Activated T-cell treated with anti-CD3 and anti-CD28 coated beads, Interleukin-2, amount 50 U/mL, for 1 hour (primary cell): Measurements from ENCODE around the gene RFX7.
A peak's percentile ranks its signal among the peaks of the same experiment; 100 is the strongest.

Experiments used
- DNase-seq: peaks from one replicate; pipeline ENCODE4 v3.0.0-alpha.2; 2020

Gene RFX7

GRCh38 chr15:56244038-56244810 is 545 bp upstream of the RFX7 start:
- DNase-seq: peak; percentile 37

GRCh38 chr15:56242576-56243162 is 1.0 kb downstream of the RFX7 start:
- no peak for DNase-seq

GRCh38 chr15:56241374-56242105 is 2.1 kb downstream of the RFX7 start:
- DNase-seq: no peak

- DNase-seq: no peak
These were observed 3.3 kb downstream of the RFX7 start for GRCh38 chr15:56240390-56240789.

GRCh38 chr15:56236197-56236596 is 7.5 kb downstream of the RFX7 start:
- no peak for DNase-seq

GRCh38 chr15:56234804-56235203 is 8.9 kb downstream of the RFX7 start:
- no peak for DNase-seq

- no peak for DNase-seq
These were observed 10.1 kb downstream of the RFX7 start for GRCh38 chr15:56233549-56233948.

- no peak for DNase-seq
These were observed 11.6 kb downstream of the RFX7 start for GRCh38 chr15:56232058-56232457.

GRCh38 chr15:56228854-56229253 is 14.8 kb downstream of the RFX7 start:
- DNase-seq: no peak

GRCh38 chr15:56228352-56228751 is 15.3 kb downstream of the RFX7 start:
- DNase-seq: no peak

- no peak for DNase-seq
These were observed 15.9 kb downstream of the RFX7 start for GRCh38 chr15:56227780-56228179.

GRCh38 chr15:56227306-56227705 is 16.4 kb downstream of the RFX7 start:
- no peak for DNase-seq

- DNase-seq: no peak
These were observed 18.2 kb downstream of the RFX7 start for GRCh38 chr15:56225520-56225919.

- no peak for DNase-seq
These were observed 21.4 kb downstream of the RFX7 start for GRCh38 chr15:56222302-56222701.

GRCh38 chr15:56217341-56217740 is 26.3 kb downstream of the RFX7 start:
- no peak for DNase-seq

GRCh38 chr15:56215769-56216168 is 27.9 kb downstream of the RFX7 start:
- no peak for DNase-seq

GRCh38 chr15:56211960-56212550 is 31.6 kb downstream of the RFX7 start:
- no peak for DNase-seq

- DNase-seq: no peak
These were observed 32.6 kb downstream of the RFX7 start for GRCh38 chr15:56211064-56211463.

GRCh38 chr15:56208641-56209155 is 35.0 kb downstream of the RFX7 start:
- DNase-seq: no peak

GRCh38 chr15:56208185-56208584 is 35.5 kb downstream of the RFX7 start:
- DNase-seq: no peak

GRCh38 chr15:56207711-56208110 is 36.0 kb downstream of the RFX7 start:
- no peak for DNase-seq

- DNase-seq: no peak
These were observed 36.6 kb downstream of the RFX7 start for GRCh38 chr15:56207092-56207491.
